ENCODE measurements around the gene COL4A1.
A peak's percentile ranks its signal among the peaks of the same experiment; 100 is the strongest.

GRCh38 chr13:110323172-110323891 lies 16.4 kb upstream of the COL4A1 start:
- TF ChIP-seq, protein P1, sequence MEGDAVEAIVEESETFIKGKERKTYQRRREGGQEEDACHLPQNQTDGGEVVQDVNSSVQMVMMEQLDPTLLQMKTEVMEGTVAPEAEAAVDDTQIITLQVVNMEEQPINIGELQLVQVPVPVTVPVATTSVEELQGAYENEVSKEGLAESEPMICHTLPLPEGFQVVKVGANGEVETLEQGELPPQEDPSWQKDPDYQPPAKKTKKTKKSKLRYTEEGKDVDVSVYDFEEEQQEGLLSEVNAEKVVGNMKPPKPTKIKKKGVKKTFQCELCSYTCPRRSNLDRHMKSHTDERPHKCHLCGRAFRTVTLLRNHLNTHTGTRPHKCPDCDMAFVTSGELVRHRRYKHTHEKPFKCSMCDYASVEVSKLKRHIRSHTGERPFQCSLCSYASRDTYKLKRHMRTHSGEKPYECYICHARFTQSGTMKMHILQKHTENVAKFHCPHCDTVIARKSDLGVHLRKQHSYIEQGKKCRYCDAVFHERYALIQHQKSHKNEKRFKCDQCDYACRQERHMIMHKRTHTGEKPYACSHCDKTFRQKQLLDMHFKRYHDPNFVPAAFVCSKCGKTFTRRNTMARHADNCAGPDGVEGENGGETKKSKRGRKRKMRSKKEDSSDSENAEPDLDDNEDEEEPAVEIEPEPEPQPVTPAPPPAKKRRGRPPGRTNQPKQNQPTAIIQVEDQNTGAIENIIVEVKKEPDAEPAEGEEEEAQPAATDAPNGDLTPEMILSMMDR (IDR thresholded peaks at IDR 0.05; ENCODE audit: insufficient read depth, low read depth, low read length), result peak; percentile 23
- no peak for TF ChIP-seq EZH2 (IDR thresholded peaks at IDR 0.05; ENCODE audit: insufficient read depth, low read length)
